ENCODE measurements around the gene CORO2A. TPM values are rescaled to one million over a fixed set of nuclear protein-coding genes. Genes with fewer than 3 reads are reported as not detected.
A peak's percentile ranks its signal among the peaks of the same experiment; 100 is the strongest.

The CORO2A gene
- total and polyA plus RNA-seq, 10 of the 15 experiments (the other 5 are each of a cell fraction or from before 2014, with no cell fraction given): 1.0 to 5.3 (median 3.5) TPM

DNA sequence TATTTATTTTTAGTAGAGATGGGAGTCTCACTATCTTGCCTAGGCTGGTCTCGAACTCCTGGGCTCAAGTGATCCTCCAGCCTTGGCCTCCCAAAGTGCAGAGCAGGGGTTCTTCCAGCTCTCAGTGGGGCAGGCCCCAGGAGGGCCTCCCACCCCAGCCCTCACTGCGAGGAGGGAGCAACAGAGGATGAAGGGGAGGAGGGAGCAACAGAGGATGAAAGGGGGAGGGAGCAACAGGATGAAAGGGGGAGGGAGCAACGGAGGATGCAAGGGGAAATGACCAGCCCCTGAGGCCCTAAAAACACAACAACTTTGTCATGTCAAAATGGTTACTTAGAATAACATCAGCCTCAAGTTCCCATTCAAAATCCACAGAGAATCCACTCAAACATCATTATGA lies 83.4 kb downstream of the CORO2A start:
- H3K27me3 ChIP-seq (replicated peaks in 1 of 2; ENCODE audit: control insufficient read depth in 2 of 2, insufficient read depth in 2 of 2, low read length in 1 of 2): no peaks in the 10 kb centered on the region
- 0% methylated on average over 3 of the region's 3 CpGs for whole genome bisulfite sequencing (ENCODE audit: insufficient coverage, insufficient replicate concordance, low lambda C conversion rate, missing lambda C conversion rate)
- no TSS peak for BruUV-seq (replicated peaks)
- H2AFZ ChIP-seq (ENCODE audit: control insufficient read depth, low read depth, low read length): no peak overlapping the region; the same call in 1 of the 2 replicates
- H3K4me1 ChIP-seq (ENCODE audit: control insufficient read depth, insufficient read depth, low read length): peaks cover 57% of the 10 kb centered on the region
- FAIRE-seq: no peak
- peak overlapping the region; percentile 19; the same call in 1 of the 2 replicates for H3K4me3 ChIP-seq
- TF ChIP-seq SMC3 (IDR thresholded peaks at IDR 0.05; ENCODE audit: borderline replicate concordance, low read length): no peak
- TF ChIP-seq SRF (IDR thresholded peaks at IDR 0.05; ENCODE audit: low read depth in 2 of 2, low read length in 2 of 2): no peak
- TF ChIP-seq KDM1A (IDR thresholded peaks at IDR 0.05; ENCODE audit: borderline replicate concordance): 0 out of 2 replicates have a peak, but pooled peaks have one; percentile 22
- no peak for TF ChIP-seq ATF3 (IDR thresholded peaks at IDR 0.05; ENCODE audit: borderline replicate concordance, extremely low read depth, low read depth, low read length)
- no peak for TF ChIP-seq EZH2 (IDR thresholded peaks at IDR 0.05; ENCODE audit: borderline replicate concordance, control insufficient read depth, low read depth, low read length)
- peak; percentile 52 for TF ChIP-seq ZNF217 (IDR thresholded peaks at IDR 0.05)
- TF ChIP-seq POLR2A (IDR thresholded peaks at IDR 0.05; ENCODE audit: low read depth, low read length): no peak
- no peak for TF ChIP-seq TARDBP (IDR thresholded peaks at IDR 0.05; ENCODE audit: borderline replicate concordance)
- TF ChIP-seq, protein P1, sequence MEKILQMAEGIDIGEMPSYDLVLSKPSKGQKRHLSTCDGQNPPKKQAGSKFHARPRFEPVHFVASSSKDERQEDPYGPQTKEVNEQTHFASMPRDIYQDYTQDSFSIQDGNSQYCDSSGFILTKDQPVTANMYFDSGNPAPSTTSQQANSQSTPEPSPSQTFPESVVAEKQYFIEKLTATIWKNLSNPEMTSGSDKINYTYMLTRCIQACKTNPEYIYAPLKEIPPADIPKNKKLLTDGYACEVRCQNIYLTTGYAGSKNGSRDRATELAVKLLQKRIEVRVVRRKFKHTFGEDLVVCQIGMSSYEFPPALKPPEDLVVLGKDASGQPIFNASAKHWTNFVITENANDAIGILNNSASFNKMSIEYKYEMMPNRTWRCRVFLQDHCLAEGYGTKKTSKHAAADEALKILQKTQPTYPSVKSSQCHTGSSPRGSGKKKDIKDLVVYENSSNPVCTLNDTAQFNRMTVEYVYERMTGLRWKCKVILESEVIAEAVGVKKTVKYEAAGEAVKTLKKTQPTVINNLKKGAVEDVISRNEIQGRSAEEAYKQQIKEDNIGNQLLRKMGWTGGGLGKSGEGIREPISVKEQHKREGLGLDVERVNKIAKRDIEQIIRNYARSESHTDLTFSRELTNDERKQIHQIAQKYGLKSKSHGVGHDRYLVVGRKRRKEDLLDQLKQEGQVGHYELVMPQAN (conservative IDR thresholded peaks at IDR 0.05): no peak
- TF ChIP-seq ZSCAN29 (IDR thresholded peaks at IDR 0.05): no peak
- TF ChIP-seq, protein P2, sequence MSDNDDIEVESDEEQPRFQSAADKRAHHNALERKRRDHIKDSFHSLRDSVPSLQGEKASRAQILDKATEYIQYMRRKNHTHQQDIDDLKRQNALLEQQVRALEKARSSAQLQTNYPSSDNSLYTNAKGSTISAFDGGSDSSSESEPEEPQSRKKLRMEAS (IDR thresholded peaks at IDR 0.05; ENCODE audit: low read depth, low read length): no peak
- in situ Hi-C loops (cut with MboI) (no loop called here), intact Hi-C loops (cut with micrococcal nuclease; ENCODE audit: unreplicated experiment) (no loop called here)
- SMC1A ChIA-PET (ENCODE audit: uncharacterized antibody, unreplicated experiment): interaction anchor here (0.6 to 6.6 kb wide), 15 partner anchors 9 to 185 kb away, joined by 3 to 72 read pairs (median 3); partner anchors contain the start of gene TRIM14
- peak overlapping the region; percentile 66 for H3K4me2 ChIP-seq (ENCODE audit: control insufficient read depth, insufficient read depth)
- peaks cover 31% of the 10 kb centered on the region for H3K79me2 ChIP-seq (ENCODE audit: control insufficient read depth, insufficient read depth, low read length)
- ATAC-seq: peak; percentile 21
- POLR2A ChIA-PET: interaction anchor here (0.5 to 3.5 kb wide), 7 partner anchors 9 to 149 kb away, joined by 3 to 19 read pairs (median 4); partner anchors contain the start of gene TRIM14
- H3K9ac ChIP-seq (ENCODE audit: control insufficient read depth, insufficient read depth, low read length): peak overlapping the region; percentile 15; the same call in 1 of the 2 replicates
- no peaks in the 10 kb centered on the region; the same call in 2 of the 3 replicates for H3K9me3 ChIP-seq (replicated peaks; ENCODE audit: control insufficient read depth, insufficient read depth, low read length)
- H4K20me1 ChIP-seq (ENCODE audit: control insufficient read depth, insufficient read depth): no peaks in the 10 kb centered on the region
- no peak for DNase-seq (ENCODE audit: low read depth, low spot score)
- H3K36me3 ChIP-seq (ENCODE audit: control insufficient read depth in 2 of 2, insufficient read depth in 2 of 2, low read length in 1 of 2): peaks cover 2 to 9% of the 10 kb centered on the region in 2 experiments; a peak in 2 of 4 replicates
- peak overlapping the region; percentile 91 for H3K27ac ChIP-seq (ENCODE audit: control insufficient read depth, insufficient read depth)
- RAD21 ChIA-PET (ENCODE audit: unreplicated experiment): interaction anchor here (0.7 to 6.0 kb wide), 9 partner anchors 8 to 188 kb away, joined by 3 to 27 read pairs (median 4); partner anchors contain the start of genes NANS and TRIM14
- CTCF ChIA-PET: interaction anchor here (0.7 to 4.4 kb wide), 5 partner anchors 9 to 147 kb away, joined by 3 to 30 read pairs (median 14); partner anchors contain the start of genes TBC1D2 and TRIM14
